Activated CD8-positive, alpha-beta T cell treated with anti-CD3 and anti-CD28 coated beads for 36 hours (primary cell): Measurements from ENCODE around the gene GPR142. TPM values are rescaled to one million over a fixed set of nuclear protein-coding genes. Genes with fewer than 3 reads are reported as not detected.
"Not testable (repeated sequence)": the region's sequence is repeated elsewhere in the genome, so short reads cannot be mapped to it uniquely, and the experiment has no call there.

Experiments used
- ATAC-seq: fragments of 200-7000 bp; cut with Tn5 transposase; one replicate; pipeline ENCODE4 v1.10.0; 2021; ENCODE audit warnings: mild to moderate bottlenecking, moderate library complexity
- CTCF ChIA-PET: fragments of 350-600 bp; sonication (Branson Sonifier 250); formaldehyde crosslinking; loops from one replicate; lab custom pipeline; 2021; ENCODE audit warnings: antibody characterized with exemption; lab: Charles Lee
- POLR2A ChIA-PET: fragments of 350-600 bp; sonication (Branson Sonifier 250); formaldehyde crosslinking; loops from one replicate; lab custom pipeline; 2021; ENCODE audit warnings: antibody characterized with exemption; lab: Charles Lee
- DNase-seq: peaks from one replicate; pipeline ENCODE4 v3.0.0-alpha.2; 2020
- H3K27ac Mint-ChIP-seq: one replicate; pipeline ENCODE4 v1.8.0; 2021; ENCODE audit warnings: mild to moderate bottlenecking, mixed read lengths
- H3K27me3 Mint-ChIP-seq: one replicate; pipeline ENCODE4 v1.8.0; 2021; ENCODE audit warnings: mixed read lengths
- H3K36me3 Mint-ChIP-seq: one replicate; pipeline ENCODE4 v1.8.0; 2021; ENCODE audit warnings: low read depth, mixed read lengths
- H3K4me1 Mint-ChIP-seq: one replicate; pipeline ENCODE4 v1.8.0; 2021; ENCODE audit warnings: low read depth, mixed read lengths
- H3K4me3 Mint-ChIP-seq: one replicate; pipeline ENCODE4 v1.8.0; 2021; ENCODE audit warnings: mild to moderate bottlenecking, moderate library complexity, mixed read lengths
- H3K9me3 Mint-ChIP-seq: one replicate; pipeline ENCODE4 v1.8.0; 2021; ENCODE audit warnings: mixed read lengths
- intact Hi-C: fragments of 100-400 bp; cut with micrococcal nuclease; formaldehyde crosslinking; loops from one replicate; pipeline ENCODE4 v1.10.0; 2022
- total RNA-seq, 2 experiments: library from RNA; stranded (reverse); gene quantifications; one replicate each; pipeline ENCODE4 v1.2.3, GENCODE V29; 2021
- TF ChIP-seq, protein P1 (sequence below): fragments of 200-600 bp; IDR thresholded peaks from one replicate; pipeline ENCODE4 v1.8.0; 2022; ENCODE audit warnings: antibody characterized with exemption, mild to moderate bottlenecking

The GPR142 gene
- total RNA-seq, 2 experiments from 2014 or later = not detected

DNA sequence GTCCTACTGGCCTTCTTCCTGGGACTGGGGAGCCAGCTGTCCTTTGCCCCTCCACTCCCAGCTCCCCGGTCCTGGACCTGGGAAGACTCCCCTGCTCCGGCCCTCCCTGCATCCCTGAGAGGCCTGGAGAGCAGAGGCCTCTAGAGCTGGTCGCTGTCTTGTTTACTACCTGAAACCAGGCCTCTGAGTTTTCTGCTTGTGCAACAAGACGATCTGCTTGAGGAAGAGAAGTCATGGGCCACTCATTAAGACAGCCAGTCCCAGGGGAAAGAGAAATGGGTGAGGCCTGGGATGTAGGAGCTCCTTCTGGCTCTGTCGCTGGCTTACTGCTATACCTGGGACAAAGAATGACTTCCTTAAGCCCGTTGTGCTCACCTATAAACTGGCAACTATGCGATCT is 34.7 kb downstream of the GPR142 start:
- no peak overlapping the region for H3K27ac Mint-ChIP-seq
- DNase-seq (no peak), ATAC-seq (no peak)
- intact Hi-C loops = no loop called here
- H3K36me3 Mint-ChIP-seq = no peaks in the 10 kb centered on the region
- no peaks in the 10 kb centered on the region for H3K27me3 Mint-ChIP-seq
- no peak overlapping the region for H3K4me3 Mint-ChIP-seq
- TF ChIP-seq, protein P1, sequence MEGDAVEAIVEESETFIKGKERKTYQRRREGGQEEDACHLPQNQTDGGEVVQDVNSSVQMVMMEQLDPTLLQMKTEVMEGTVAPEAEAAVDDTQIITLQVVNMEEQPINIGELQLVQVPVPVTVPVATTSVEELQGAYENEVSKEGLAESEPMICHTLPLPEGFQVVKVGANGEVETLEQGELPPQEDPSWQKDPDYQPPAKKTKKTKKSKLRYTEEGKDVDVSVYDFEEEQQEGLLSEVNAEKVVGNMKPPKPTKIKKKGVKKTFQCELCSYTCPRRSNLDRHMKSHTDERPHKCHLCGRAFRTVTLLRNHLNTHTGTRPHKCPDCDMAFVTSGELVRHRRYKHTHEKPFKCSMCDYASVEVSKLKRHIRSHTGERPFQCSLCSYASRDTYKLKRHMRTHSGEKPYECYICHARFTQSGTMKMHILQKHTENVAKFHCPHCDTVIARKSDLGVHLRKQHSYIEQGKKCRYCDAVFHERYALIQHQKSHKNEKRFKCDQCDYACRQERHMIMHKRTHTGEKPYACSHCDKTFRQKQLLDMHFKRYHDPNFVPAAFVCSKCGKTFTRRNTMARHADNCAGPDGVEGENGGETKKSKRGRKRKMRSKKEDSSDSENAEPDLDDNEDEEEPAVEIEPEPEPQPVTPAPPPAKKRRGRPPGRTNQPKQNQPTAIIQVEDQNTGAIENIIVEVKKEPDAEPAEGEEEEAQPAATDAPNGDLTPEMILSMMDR = no peak
- ChIA-PET CTCF (interaction anchor here (4.9 kb wide), 1 partner anchor 23 kb away, joined by 13 read pairs; no protein-coding TSS in a partner anchor), POLR2A (interaction anchor here (0.6 kb wide), 1 partner anchor 44 kb away, joined by 3 read pairs; no protein-coding TSS in a partner anchor)
- no peaks in the 10 kb centered on the region for H3K4me1 Mint-ChIP-seq
- no peaks in the 10 kb centered on the region for H3K9me3 Mint-ChIP-seq

DNA sequence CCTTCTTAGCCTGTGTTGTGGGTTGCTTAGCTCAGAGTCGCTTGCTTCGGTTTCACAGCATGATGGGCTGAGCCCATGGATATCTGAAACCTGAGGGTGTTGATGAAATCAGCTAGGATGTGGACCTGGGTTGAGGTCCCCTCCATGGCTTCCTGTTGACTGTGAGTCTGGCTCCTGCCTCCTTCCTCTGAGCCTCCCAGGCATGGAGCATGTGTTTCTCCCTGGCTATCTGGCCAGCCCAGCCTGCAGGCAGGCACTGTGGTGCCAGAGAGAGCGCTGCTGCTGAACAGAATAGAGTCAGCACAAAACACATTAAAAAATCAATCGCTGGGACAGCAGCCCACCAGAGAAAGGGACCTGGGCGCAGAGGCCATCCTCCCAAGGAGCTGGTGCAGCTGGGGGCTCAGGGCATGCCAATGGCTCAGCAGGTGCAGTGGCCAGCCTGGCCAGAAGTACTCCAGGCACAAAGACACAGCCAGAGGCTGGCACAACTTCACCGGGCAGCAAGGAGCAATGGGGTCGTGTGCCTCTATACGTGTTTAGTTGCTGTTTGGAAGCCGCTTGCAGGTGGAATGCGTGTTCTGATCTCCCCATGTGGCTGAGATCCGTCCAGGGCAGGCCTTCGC is 36.3 kb downstream of the GPR142 start:
- no peaks in the 10 kb centered on the region for H3K27me3 Mint-ChIP-seq
- ChIA-PET POLR2A (no interaction called here), CTCF (interaction anchor here (1.2 to 4.9 kb wide), 2 partner anchors 25 to 36 kb away, joined by 3 to 13 read pairs; partner anchors contain the start of gene GPR142)
- no peak overlapping the region for H3K4me3 Mint-ChIP-seq
- no peaks in the 10 kb centered on the region for H3K4me1 Mint-ChIP-seq
- no peak overlapping the region for H3K27ac Mint-ChIP-seq
- no peaks in the 10 kb centered on the region for H3K9me3 Mint-ChIP-seq
- ATAC-seq (no peak), DNase-seq (no peak)
- TF ChIP-seq, protein P1 = no peak
- H3K36me3 Mint-ChIP-seq = no peaks in the 10 kb centered on the region
- intact Hi-C loops = no loop called here

DNA sequence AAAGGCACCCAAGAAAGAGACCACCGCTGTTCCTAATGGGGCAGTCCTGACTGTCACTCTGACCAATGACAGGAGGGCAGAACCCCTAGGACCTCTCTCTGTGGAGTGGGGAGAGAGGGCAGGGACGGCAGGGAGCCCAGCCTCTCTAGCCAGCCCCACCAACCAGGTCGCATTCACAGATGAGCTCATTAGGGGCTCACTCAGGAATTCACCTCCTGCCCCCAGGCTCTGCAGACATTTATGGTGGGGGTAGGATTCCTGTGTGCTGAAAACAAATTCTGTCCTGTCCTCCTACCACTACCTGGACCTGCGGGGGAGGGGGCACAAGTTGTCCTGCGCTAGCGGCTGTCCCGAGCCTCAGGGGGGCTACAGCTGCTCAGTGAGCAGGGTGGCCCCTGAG is 36.9 kb downstream of the GPR142 start:
- TF ChIP-seq, protein P1 = no peak
- Mint-ChIP-seq H3K4me1 (no peaks in the 10 kb centered on the region), H3K9me3 (no peaks in the 10 kb centered on the region), H3K27ac (no peak overlapping the region), H3K4me3 (no peak overlapping the region), H3K36me3 (no peaks in the 10 kb centered on the region), H3K27me3 (no peaks in the 10 kb centered on the region)
- intact Hi-C loops = no loop called here
- no peak for DNase-seq
- ChIA-PET POLR2A (no interaction called here), CTCF (interaction anchor here (4.9 kb wide), 1 partner anchor 26 kb away, joined by 13 read pairs; no protein-coding TSS in a partner anchor)
- ATAC-seq = no peak

DNA sequence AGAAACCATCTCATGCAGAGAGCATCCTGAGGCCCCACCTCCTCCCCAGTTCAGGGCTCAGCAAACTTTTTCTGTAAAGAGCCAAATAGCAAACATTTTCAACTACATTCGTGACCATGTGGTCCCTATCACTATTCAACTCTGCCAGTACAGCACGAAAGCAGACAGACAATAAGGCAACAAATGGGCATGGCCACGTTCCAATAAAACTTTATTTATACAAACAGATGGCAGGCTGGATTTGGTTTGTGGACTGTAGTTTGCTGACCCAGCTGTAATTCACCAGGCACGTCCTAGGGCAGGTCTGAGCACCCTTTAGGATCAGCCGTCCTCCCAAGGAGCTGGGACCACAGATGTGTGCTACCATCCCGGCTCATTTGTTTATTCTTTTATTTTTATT is 37.5 kb downstream of the GPR142 start:
- ATAC-seq = no peak
- intact Hi-C loops = no loop called here
- H3K9me3 Mint-ChIP-seq = no peaks in the 10 kb centered on the region
- DNase-seq = no peak
- ChIA-PET CTCF (interaction anchor here (1.2 to 4.9 kb wide), 3 partner anchors 14 to 33 kb away, joined by 3 to 13 read pairs (median 4); no protein-coding TSS in a partner anchor), POLR2A (no interaction called here)
- H3K27me3 Mint-ChIP-seq = no peaks in the 10 kb centered on the region
- no peaks in the 10 kb centered on the region for H3K4me1 Mint-ChIP-seq
- no peaks in the 10 kb centered on the region for H3K36me3 Mint-ChIP-seq
- TF ChIP-seq, protein P1 = no peak
- no peak overlapping the region for H3K27ac Mint-ChIP-seq
- no peak overlapping the region for H3K4me3 Mint-ChIP-seq

DNA sequence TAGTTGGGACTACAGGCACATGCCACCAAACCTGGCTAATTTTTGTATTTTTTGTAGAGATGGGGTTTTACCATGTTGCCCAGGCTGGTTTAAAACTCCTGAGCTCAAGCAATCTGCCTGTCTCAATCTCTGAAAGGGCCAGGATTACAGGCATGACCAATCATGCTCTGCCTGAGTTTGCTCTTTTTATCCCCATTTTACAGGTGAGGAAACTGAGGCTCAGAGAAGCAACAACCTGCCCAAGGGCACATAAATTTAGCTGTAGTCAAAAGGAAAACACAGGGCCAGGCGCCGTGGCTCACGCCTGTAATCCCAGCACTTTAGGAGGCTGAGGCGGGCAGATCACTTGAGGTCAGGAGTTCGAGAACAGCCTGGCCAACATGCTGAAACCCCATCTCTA is 38.0 kb downstream of the GPR142 start:
- DNase-seq, H3K27ac Mint-ChIP-seq, H3K36me3 Mint-ChIP-seq, intact Hi-C loops, H3K27me3 Mint-ChIP-seq, POLR2A ChIA-PET, H3K4me1 Mint-ChIP-seq, H3K4me3 Mint-ChIP-seq, ATAC-seq, H3K9me3 Mint-ChIP-seq: not testable (repeated sequence)
- CTCF ChIA-PET = interaction anchor here (1.2 to 4.9 kb wide), 3 partner anchors 14 to 32 kb away, joined by 3 to 13 read pairs (median 4); no protein-coding TSS in a partner anchor
